Astrocyte of the cerebellum (primary cell): ENCODE results near the gene AATK.

Experiments
- DNase-seq: peaks from one replicate; pipeline ENCODE4 v3.0.0-alpha.2; 2011; ENCODE audit warnings: low read depth
- H3K4me3 ChIP-seq: 2 replicates; pipeline ENCODE4 v1.5.1; 2011; ENCODE audit warnings: mild to moderate bottlenecking, low read depth, low read length, moderate library complexity
- in situ Hi-C: cut with HindIII; loops from 2 replicates; pipeline ENCODE4 v1.10.0; 2017; ENCODE audit warnings: low sequenced_read_pairs
- TF ChIP-seq, protein P1 (sequence below): IDR thresholded peaks from 2 replicates; pipeline ENCODE4 v1.5.1; 2012; ENCODE audit warnings: low read length, low read depth, moderate library complexity, mild to moderate bottlenecking; ENCODE audit errors: missing control alignments

Gene AATK

DNA sequence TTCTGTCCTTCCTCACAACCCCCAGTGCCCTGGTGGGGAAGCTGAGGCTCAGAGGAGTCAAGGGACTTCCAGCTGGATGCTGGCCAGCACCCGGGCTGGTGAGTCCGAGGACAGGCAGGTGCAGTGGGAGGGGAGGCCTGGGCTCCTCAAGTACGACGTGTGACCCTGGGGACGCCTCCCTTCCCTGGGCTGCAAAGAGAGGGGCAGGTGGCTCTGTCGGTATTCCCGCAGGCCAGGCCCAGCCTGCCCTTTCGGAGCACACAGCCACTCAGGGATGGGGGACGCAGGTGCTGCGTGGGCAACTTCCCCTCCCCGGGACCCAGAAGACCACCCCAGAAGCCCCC, 33.9 kb downstream of the AATK start:
- DNase-seq: no peak
- H3K4me3 ChIP-seq: no peak overlapping the region
- in situ Hi-C loops: no loop called here
- TF ChIP-seq, protein P1, sequence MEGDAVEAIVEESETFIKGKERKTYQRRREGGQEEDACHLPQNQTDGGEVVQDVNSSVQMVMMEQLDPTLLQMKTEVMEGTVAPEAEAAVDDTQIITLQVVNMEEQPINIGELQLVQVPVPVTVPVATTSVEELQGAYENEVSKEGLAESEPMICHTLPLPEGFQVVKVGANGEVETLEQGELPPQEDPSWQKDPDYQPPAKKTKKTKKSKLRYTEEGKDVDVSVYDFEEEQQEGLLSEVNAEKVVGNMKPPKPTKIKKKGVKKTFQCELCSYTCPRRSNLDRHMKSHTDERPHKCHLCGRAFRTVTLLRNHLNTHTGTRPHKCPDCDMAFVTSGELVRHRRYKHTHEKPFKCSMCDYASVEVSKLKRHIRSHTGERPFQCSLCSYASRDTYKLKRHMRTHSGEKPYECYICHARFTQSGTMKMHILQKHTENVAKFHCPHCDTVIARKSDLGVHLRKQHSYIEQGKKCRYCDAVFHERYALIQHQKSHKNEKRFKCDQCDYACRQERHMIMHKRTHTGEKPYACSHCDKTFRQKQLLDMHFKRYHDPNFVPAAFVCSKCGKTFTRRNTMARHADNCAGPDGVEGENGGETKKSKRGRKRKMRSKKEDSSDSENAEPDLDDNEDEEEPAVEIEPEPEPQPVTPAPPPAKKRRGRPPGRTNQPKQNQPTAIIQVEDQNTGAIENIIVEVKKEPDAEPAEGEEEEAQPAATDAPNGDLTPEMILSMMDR: no peak

DNA sequence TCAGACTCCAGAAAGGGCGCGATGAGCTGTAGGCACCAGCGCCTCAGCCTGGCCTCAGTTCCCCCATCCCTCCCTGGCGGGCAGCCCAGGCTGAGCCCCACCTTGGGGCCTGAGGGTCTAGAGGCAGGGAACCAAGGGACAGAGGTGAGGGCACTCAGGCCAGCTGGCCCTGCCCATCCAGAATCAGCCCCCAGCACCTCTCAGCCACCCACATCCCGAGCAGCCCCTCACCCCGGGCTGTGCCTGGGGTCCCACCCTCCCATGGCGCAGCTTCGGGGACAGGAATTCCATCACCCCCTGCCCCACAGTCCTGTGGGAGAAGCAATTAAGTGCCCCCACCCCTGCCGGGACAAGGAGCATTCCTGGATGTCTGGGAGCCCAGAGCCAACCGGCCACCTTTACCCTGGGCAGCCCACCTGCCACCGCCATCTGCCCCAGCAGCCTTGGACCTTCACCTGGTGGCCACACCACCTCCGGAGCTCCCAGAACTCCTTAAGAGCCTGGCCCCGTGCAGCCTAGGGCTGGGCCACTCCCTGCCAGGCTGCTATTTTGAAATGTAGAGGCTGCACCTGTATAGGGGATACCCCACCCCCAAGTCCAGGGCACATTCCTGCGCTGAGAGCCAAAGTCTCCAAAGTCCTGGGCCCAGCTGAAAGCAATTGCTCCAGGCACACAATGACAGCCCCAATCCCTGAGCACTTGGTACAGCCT, 34.4 kb downstream of the AATK start:
- in situ Hi-C loops: no loop called here
- H3K4me3 ChIP-seq: no peak overlapping the region
- no peak for DNase-seq
- TF ChIP-seq, protein P1: no peak

DNA sequence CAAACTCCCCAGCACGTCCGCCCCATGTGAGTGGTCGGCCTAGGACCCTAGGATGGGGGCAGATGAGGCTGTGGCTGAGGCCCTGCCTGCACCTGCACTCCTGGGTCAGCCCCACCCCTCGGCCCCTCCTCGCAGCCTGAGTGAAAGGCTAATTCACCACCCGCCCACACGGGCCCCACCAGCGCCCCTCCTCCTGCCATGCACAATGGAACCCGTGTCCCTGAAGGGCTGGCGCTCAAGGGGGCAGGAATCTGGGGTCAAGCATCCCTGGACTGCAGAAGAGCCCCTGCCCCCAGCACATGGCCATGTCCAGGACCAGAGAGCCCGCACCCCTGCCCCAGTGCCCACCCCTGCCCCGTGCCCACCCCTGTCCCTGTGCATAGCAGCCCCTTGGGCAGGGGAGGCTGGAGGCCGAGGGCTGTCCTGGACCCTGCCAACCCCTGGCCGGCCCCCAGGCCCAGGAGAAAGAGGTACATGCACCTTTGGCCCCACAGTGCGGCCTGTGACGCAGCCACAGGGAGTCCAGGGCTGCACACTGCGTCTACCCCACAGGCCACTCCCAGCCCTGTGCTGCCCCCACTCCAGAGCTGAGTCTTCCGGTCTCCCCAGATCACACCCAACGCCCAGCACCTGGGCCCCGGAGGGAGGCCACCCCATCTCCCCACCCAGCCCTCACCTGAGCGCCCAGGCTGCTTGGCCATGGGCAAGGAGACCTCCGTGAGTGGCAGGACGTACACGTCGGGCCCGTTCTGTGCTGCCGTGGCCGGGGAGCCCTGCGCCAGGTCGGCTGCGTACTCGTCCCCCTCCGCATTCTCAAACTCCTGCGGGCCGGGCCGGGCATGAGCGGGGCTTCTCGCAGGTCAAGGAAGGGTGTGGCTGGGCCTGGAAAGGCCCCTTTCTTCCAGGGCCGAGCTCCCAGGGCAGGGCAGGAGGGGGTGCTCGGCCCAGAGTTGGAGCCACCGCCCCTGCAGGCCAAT, 35.3 kb downstream of the AATK start:
- in situ Hi-C loops: no loop called here
- no peak overlapping the region for H3K4me3 ChIP-seq
- no peak for DNase-seq
- TF ChIP-seq, protein P1: no peak

DNA sequence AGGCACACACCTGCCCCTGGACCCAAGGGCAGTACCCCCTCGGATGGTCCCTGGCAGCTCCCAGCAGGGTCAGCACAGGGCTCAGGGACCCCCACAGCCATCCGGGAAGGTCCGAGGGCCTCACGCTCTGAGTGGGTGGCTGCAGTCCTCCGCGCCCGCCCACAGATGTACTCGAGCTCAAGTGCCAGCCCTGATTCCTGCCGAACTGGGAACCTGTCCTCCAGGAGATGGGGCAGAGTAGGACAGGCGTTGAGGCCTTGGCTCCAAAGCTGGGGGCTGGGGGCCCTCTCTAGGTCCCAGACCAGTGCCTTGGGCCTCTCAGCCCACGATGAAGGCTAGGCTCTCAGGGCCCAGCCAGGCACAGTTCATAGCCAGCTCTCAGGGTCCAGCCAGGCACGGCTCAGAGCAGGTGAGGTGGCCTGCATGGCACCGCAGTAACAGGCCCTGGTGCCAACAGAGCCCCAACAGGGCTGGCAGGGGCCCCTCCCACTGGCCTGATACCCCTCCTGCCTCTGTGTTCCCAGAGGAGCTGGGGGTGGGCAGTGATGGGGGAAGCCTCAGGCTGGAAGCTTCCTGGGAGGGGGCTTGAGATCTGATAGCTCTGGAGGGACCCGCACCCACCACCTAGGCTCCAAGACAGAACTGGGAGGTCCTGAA, 36.2 kb downstream of the AATK start:
- TF ChIP-seq, protein P1: no peak
- no peak for DNase-seq
- in situ Hi-C loops: no loop called here
- H3K4me3 ChIP-seq: no peak overlapping the region

DNA sequence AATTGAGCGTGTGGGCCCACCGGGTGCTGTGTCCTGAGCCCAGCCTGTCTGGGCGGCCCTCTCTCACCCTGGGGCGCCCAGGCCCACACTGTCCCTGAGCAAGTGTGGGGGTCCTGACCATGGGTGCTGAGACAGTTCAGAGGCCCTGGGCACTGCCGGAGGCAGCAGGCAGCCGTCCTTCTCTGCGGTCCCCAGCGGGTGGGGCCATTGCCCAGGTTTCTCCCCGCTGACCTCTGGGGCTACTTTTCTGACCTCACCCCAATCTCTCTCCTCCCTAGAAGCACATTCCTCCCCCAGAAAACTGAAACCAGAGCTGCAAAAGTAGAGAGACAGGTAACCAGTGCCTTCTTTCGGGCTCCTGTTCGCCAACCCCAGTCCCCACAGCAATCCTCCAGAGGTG, 36.7 kb downstream of the AATK start:
- in situ Hi-C loops: no loop called here
- TF ChIP-seq, protein P1: no peak
- no peak for DNase-seq
- no peak overlapping the region for H3K4me3 ChIP-seq

DNA sequence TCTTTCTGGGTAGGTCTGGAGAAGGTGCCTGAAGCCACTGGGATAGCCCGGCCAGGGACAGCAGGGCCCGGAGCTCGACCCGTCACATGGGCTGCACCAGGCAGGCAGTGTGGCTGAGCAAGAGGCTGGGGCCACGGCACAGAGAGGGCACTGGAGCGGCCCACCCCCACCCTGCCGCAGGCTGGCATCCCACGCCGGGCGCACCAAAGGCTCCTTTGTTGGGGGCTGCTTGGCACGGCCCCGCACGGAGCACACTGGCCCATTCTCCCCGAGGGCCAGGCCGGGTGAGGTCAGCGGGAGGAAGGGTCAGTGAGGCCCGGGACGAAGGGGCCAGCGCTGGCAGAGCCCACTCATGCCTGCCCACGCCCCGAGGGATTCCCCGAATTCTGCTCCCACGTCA, 37.2 kb downstream of the AATK start:
- in situ Hi-C loops: no loop called here
- no peak for DNase-seq
- TF ChIP-seq, protein P1: no peak
- H3K4me3 ChIP-seq: no peak overlapping the region
